Neural progenitor cell (in vitro differentiated cells): Measurements from ENCODE around the gene ZAP70. TPM values are rescaled to one million over a fixed set of nuclear protein-coding genes. Genes with fewer than 3 reads are reported as not detected.

Experiments
- DNase-seq: peaks from one replicate; pipeline ENCODE4 v3.0.0-alpha.2; 2016; ENCODE audit warnings: low spot score
- H2AFZ ChIP-seq: fragments of 200-600 bp; sonication (generic); replicated peaks from 2 replicates; pipeline ENCODE4 v1.6.1; 2016; ENCODE audit warnings: antibody characterized with exemption
- H3F3A ChIP-seq: fragments of 200-600 bp; sonication (generic); 2 replicates; pipeline ENCODE4 v1.6.1; 2016; ENCODE audit warnings: antibody characterized with exemption, low read depth
- H3K27ac ChIP-seq: fragments of 200-600 bp; sonication (generic); 2 replicates; pipeline ENCODE4 v1.5.1; 2016; ENCODE audit warnings: mild to moderate bottlenecking
- H3K27me3 ChIP-seq: fragments of 200-600 bp; sonication (generic); 2 replicates; pipeline ENCODE4 v1.6.1; 2016; ENCODE audit warnings: mild to moderate bottlenecking, moderate library complexity
- H3K36me3 ChIP-seq: fragments of 200-600 bp; sonication (generic); 2 replicates; pipeline ENCODE4 v1.5.1; 2016
- H3K4me1 ChIP-seq: fragments of 200-600 bp; sonication (generic); 2 replicates; pipeline ENCODE4 v1.6.1; 2016; ENCODE audit warnings: mixed run types
- H3K4me2 ChIP-seq: fragments of 200-600 bp; sonication (generic); 2 replicates; pipeline ENCODE4 v1.6.1; 2016
- H3K4me3 ChIP-seq: fragments of 200-600 bp; sonication (generic); 2 replicates; pipeline ENCODE4 v1.5.1; 2016
- H3K79me2 ChIP-seq: fragments of 200-600 bp; sonication (generic); 2 replicates; pipeline ENCODE4 v1.6.1; 2016; ENCODE audit warnings: low read depth
- H3K9ac ChIP-seq: fragments of 200-600 bp; sonication (generic); 2 replicates; pipeline ENCODE4 v1.6.1; 2016
- H3K9me3 ChIP-seq: fragments of 200-600 bp; sonication (generic); 2 replicates; pipeline ENCODE4 v1.5.1; 2016; ENCODE audit warnings: low read depth
- H4K20me1 ChIP-seq: fragments of 200-600 bp; sonication (generic); 2 replicates; pipeline ENCODE4 v1.6.1; 2016; ENCODE audit warnings: low read depth
- H3K27ac Mint-ChIP-seq: 3 replicates; pipeline ENCODE4 v1.8.0; 2021; ENCODE audit warnings: mixed read lengths
- H3K27me3 Mint-ChIP-seq: 2 replicates; pipeline ENCODE4 v1.8.0; 2022; ENCODE audit warnings: low read depth, mild to moderate bottlenecking, inconsistent platforms, moderate library complexity, mixed read lengths; ENCODE audit not compliant: insufficient read depth
- H3K36me3 Mint-ChIP-seq: 3 replicates; pipeline ENCODE4 v1.8.0; 2021; ENCODE audit warnings: mixed read lengths
- H3K4me1 Mint-ChIP-seq: 3 replicates; pipeline ENCODE4 v1.8.0; 2021; ENCODE audit warnings: mixed read lengths
- H3K4me3 Mint-ChIP-seq: 3 replicates; pipeline ENCODE4 v1.8.0; 2021; ENCODE audit warnings: mild to moderate bottlenecking, moderate library complexity, mixed read lengths
- H3K9me3 Mint-ChIP-seq: 3 replicates; pipeline ENCODE4 v1.8.0; 2020; ENCODE audit warnings: mixed read lengths
- CTCF ChIP-seq: fragments of 200-600 bp; sonication (generic); IDR thresholded peaks from 2 replicates; pipeline ENCODE4 v1.5.1; 2017; ENCODE audit warnings: antibody characterized with exemption, mild to moderate bottlenecking
- EZH2 ChIP-seq: fragments of 200-600 bp; sonication (generic); IDR thresholded peaks from 2 replicates; pipeline ENCODE4 v1.6.1; 2017; ENCODE audit warnings: antibody characterized with exemption, mild to moderate bottlenecking, moderate library complexity
- EZH2phosphoT487 ChIP-seq: fragments of 200-600 bp; sonication (generic); IDR thresholded peaks from 2 replicates; pipeline ENCODE4 v1.6.1; 2017; ENCODE audit warnings: antibody characterized with exemption
- total RNA-seq: library from RNA; depleted of rRNA; stranded (reverse); fragments of >200 nt; gene quantifications from 2 replicates; pipeline ENCODE4 v1.2.3, GENCODE V29; 2015; ENCODE audit warnings: low replicate concordance

ZAP70 gene
- total RNA-seq, 1 donor from 2014 or later = not detected

DNA sequence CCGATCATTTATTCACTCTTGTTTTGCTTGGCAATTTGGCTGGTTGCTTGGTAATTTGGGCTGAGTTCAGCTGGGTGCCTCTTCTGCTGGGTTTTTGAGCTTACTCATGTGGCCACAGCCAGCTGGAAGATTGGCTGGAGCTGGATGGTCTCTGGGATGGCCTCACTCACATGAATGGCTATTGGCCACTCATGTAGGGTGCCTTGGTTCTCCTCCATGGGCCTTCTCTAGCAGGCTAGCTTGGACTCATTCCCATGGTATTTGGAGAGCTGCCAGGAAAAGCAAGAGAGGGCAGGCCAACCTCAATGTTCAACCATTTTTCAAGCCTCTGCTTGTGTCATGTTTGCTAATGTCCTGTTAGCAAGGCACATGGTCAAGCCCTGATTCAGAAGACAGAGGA is 16.9 kb downstream of the ZAP70 start:
- DNase-seq = no peak
- H3K36me3 ChIP-seq = no peaks in the 10 kb centered on the region
- H3K4me3 Mint-ChIP-seq = no peak overlapping the region
- no peaks in the 10 kb centered on the region for H3K27me3 ChIP-seq
- no peak overlapping the region for H3K4me2 ChIP-seq
- no peaks in the 10 kb centered on the region for H3K4me1 Mint-ChIP-seq
- H3K27ac ChIP-seq = no peak overlapping the region
- H3K36me3 Mint-ChIP-seq = no peaks in the 10 kb centered on the region
- no peaks in the 10 kb centered on the region for H3K4me1 ChIP-seq
- no peaks in the 10 kb centered on the region for H3K79me2 ChIP-seq
- no peaks in the 10 kb centered on the region for H3K27me3 Mint-ChIP-seq
- peaks cover 5% of the 10 kb centered on the region for H3K9me3 Mint-ChIP-seq
- no peak overlapping the region for H2AFZ ChIP-seq
- no peaks in the 10 kb centered on the region for H3K9me3 ChIP-seq
- no peaks in the 10 kb centered on the region for H4K20me1 ChIP-seq
- no peak overlapping the region for H3K9ac ChIP-seq
- H3K4me3 ChIP-seq = no peak overlapping the region
- no peak overlapping the region for H3K27ac Mint-ChIP-seq
- no peaks in the 10 kb centered on the region for H3F3A ChIP-seq
- TF ChIP-seq EZH2 (no peak), CTCF (no peak), EZH2phosphoT487 (no peak)

GRCh38 chr2:97731274-97732020 is 18.1 kb downstream of the ZAP70 start:
- H3K4me1 Mint-ChIP-seq = no peaks in the 10 kb centered on the region
- H3K9ac ChIP-seq = no peak overlapping the region
- H3K27ac Mint-ChIP-seq = no peak overlapping the region

DNA sequence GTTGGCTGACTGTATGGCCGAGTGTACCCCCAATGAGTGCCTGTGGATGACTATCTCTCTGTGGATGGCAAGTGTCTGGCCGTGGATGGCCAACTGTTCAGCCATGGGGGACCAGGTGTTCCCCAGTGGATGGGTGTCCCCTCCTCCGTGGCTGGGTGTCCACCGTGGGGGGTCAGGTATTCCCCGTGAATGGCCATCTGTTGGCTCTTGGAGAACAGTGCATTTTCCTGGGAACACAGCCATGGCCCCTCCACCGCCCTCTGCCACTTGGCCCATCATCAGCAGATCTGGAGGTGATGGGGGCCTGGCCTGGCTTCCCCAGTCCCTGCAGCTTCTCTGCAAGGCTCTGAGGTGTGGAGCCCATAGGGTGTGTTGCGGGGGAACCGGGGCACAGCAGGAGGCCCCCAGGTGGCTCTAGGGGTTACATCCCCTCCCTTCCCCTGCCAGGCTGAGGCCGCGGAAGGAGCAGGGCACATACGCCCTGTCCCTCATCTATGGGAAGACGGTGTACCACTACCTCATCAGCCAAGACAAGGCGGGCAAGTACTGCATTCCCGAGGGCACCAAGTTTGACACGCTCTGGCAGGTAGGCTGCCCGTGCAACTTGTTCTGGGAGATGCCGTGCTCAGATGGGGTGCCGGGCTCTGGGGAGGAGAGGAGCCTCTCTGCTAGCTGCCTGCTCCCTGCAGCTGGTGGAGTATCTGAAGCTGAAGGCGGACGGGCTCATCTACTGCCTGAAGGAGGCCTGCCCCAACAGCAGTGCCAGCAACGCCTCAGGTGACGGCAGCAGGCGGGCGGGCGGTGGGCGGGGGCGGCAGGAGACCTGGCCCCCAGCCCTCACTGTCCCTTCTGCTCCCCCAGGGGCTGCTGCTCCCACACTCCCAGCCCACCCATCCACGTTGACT is 19.3 kb downstream of the ZAP70 start:
- no peaks in the 10 kb centered on the region for H3K36me3 ChIP-seq
- H2AFZ ChIP-seq = no peak overlapping the region
- no peak overlapping the region for H3K27ac ChIP-seq
- no peak for DNase-seq
- Mint-ChIP-seq H3K4me1 (no peaks in the 10 kb centered on the region), H3K36me3 (no peaks in the 10 kb centered on the region), H3K9me3 (no peaks in the 10 kb centered on the region), H3K27me3 (peaks cover 3% of the 10 kb centered on the region), H3K27ac (no peak overlapping the region), H3K4me3 (no peak overlapping the region)
- no peaks in the 10 kb centered on the region for H3K79me2 ChIP-seq
- no peaks in the 10 kb centered on the region for H4K20me1 ChIP-seq
- H3F3A ChIP-seq = no peaks in the 10 kb centered on the region
- H3K4me1 ChIP-seq = no peaks in the 10 kb centered on the region
- H3K4me2 ChIP-seq = no peak overlapping the region
- H3K9me3 ChIP-seq = no peaks in the 10 kb centered on the region
- TF ChIP-seq CTCF (no peak), EZH2phosphoT487 (no peak), EZH2 (no peak)
- no peaks in the 10 kb centered on the region for H3K27me3 ChIP-seq
- no peak overlapping the region for H3K9ac ChIP-seq
- H3K4me3 ChIP-seq = no peak overlapping the region

More at GRCh38 chr2:97731274-97732020, 18.1 kb downstream of the ZAP70 start:
- Histone ChIP-seq H3K4me2 (no peak overlapping the region), H3K79me2 (no peaks in the 10 kb centered on the region), H3K4me3 (no peak overlapping the region), H3K9me3 (no peaks in the 10 kb centered on the region), H3K4me1 (no peaks in the 10 kb centered on the region), H3K27ac (no peak overlapping the region), H3K36me3 (no peaks in the 10 kb centered on the region), H3K27me3 (no peaks in the 10 kb centered on the region), H3F3A (no peaks in the 10 kb centered on the region), H2AFZ (no peak overlapping the region), H4K20me1 (no peaks in the 10 kb centered on the region)
- Mint-ChIP-seq H3K9me3 (peaks cover 5% of the 10 kb centered on the region), H3K27me3 (peaks cover 3% of the 10 kb centered on the region), H3K4me3 (no peak overlapping the region), H3K36me3 (no peaks in the 10 kb centered on the region)
- TF ChIP-seq EZH2phosphoT487 (no peak), EZH2 (no peak), CTCF (no peak)
- no peak for DNase-seq
